Fibroblast of peridontal ligament (primary cell): ENCODE measurements around the gene NTN5.
"Not testable (repeated sequence)": the region's sequence is repeated elsewhere in the genome, so short reads cannot be mapped to it uniquely, and the experiment has no call there.

ENCODE experiments used
- DNase-seq: peaks from one replicate; pipeline ENCODE4 v3.0.0-alpha.2; 2010; ENCODE audit errors: extremely low read depth

NTN5 gene

DNA sequence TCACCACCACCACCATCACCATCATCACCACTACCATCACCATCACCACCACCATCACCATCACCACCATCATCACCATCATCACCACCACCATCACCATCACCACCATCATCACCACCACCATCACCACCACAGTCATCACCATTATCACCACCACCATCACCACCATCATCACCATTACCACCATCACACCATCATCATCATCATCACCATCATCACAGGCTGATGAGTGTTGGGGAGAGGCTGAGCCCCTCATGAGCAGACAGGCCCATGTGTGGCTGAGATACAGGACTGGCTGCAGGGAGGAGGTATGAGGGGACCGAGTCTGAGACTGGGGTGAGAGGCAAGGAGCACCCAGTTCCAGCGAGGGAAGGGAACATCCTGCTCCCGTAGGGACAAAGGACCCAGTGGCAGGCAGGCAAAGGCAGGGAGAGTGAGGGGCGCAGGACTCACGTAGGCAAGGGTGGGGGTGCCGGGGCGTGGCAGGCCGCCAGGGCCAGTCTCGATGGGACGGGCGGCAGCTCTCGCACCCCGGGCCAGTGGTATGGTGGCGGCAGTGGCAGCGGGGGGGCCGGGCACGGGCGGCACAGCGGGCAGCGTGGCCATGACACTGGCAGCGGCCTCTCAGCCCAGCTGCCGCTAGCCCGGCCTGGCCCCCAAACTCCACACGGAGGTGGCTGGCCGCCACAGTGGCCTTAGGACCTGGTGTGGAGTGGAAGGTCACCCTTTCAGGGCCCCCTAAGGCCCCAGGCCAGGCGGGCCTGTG lies 2.7 kb downstream of the NTN5 start:
- DNase-seq = no peak

DNA sequence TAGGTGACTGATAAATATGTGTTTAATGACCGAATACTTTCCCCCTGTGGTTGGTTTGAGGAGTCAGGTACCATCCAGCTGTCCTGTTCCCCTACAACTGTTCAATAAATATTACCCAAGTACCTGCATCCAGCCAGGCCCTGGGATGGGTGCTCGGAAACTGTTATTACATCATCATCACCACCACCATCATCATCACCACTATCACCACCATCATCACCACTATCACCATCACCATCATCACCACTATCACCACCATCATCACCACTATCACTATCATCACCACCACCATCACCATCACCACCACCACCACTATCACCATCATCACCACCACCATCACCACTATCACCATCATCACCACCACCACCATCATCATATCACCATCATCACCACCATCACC lies 4.1 kb downstream of the NTN5 start:
- DNase-seq = no peak

DNA sequence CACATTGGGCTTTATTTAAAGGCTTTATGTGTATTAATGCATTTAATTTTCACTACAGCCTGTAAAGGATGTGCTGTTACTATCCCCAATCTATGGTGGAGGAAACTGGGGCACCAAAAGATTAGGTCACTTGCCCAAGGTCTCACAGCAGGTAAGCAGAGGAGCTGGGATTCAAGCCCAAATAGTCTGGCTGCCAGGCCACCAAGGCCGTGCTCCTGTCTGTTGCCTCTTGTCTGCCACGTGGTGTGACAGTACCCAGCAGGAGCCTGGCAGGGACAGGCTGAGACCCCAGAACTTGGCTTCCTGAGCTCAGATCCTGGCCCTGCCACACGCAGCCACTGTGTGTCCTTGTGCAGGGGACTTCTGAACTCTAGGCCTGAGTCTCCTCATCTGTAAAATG lies 4.5 kb downstream of the NTN5 start:
- no peak for DNase-seq

GRCh38 chr19:48665786-48666185 lies 7.0 kb downstream of the NTN5 start:
- DNase-seq = no peak

GRCh38 chr19:48664476-48664875 lies 8.3 kb downstream of the NTN5 start:
- DNase-seq = no peak

GRCh38 chr19:48663667-48664066 lies 9.2 kb downstream of the NTN5 start:
- DNase-seq = no peak

DNA sequence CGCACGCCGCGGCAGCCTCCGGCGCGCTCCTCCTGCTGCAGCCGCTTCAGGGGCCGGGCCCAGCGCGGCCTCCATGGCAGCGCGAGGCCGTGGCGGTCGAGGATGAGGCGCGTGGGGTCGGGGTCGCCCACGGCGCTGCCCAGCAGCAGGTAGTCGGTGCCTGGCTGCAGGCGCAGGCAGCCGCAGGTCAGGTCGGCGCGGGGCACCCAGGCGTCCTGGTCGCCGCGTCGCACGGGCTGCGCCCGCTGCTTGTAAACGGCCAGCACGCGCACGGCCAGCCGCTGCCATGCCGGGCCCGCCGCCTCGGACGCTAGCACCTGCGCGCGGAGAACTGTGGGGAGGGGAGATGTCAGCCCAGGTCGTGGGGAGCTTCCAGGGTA lies 11.1 kb downstream of the NTN5 start:
- DNase-seq = no peak

- peak; percentile 90 for DNase-seq
These were observed 11.7 kb downstream of the NTN5 start for GRCh38 chr19:48660852-48661710.

GRCh38 chr19:48659768-48660167 lies 13.0 kb downstream of the NTN5 start:
- DNase-seq = no peak

DNA sequence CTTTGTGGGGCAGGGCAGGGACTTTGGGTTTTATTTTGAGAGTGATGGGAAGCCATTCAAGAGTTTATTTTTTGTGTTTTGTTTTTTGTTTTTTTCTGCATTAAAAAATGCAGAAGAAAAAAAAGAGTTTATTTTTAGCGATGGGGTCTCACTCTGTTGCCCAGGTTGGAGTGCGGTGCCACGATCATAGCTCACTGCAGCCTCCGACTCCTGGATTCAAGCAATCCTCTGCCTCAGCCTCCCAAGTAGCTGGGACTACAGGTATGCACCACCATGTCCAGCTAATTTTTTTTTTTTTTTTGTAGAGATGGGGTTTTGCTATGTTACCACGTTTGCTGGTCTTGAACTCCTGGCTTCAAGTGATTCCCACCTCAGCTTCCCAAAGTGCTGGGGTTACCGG lies 14.3 kb downstream of the NTN5 start:
- no peak for DNase-seq

GRCh38 chr19:48657828-48658227 lies 15.0 kb downstream of the NTN5 start:
- DNase-seq = not testable (repeated sequence)

DNA sequence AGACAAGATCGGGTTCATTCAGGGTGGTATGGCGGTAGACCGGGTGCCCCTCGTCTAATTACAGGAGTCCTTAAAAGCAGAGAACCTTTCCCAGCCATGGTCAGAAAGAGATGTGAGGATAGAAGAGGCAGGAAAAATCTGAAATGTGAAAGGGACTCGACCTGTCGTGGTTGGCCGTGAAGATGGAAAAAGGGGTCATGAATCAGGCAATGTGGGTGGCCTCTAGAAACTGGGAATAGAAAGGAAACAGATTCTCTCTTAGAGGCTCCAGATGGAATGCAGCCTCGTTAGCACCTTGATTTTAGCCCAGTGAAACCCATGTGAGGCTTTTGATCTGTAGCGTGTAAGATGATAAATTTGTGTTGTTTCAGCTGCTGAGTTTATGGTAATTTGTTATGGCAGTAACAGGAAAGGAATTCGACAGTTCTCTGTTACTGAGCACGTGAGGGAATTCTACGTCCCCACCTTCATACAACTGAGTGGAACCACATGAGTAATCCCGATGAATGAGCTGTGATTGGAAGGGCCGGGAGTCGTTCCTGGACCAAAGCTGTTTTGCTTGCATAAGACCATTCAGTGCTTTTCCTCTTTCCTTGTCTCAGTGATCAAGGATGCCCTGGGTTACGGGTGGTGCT lies 15.9 kb downstream of the NTN5 start:
- peak; percentile 89 for DNase-seq

DNA sequence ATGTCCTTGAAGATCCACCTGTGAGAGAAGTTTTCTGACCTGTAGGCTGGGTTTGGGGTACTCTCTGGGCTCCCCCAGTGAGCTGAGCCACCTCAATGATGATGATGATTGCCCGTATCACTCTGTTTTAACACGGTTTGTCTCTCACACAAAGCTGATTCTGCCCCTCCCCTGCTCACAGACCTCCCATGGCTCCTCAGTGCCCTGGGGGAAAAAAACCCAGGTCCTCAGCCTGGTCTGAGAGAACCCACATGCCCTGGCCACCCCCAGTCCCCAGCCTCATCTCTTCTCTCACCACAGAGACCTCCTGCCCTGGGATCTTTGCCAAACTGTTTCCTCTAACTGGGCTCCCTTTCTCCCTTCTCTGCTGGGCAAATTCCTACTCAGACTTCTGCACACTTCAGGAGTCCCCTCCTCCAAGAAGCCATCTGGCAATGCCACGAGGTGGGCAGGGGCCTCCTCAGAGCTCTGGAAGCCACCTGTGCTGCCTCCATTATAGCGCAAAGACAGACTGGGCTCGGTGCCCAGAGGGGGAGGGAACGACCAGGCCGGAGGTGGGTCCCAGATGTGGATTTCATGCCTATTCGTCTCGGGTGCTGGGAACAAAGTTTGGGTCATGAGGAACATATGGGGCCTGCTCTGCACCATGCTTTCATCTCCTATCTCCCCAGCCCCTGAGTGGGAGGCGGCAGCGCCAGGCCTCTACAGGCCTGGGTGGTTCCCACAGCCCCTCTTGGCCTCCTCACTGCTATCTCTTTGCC lies 18.3 kb downstream of the NTN5 start:
- DNase-seq = no peak

- DNase-seq = no peak
These were observed 21.2 kb downstream of the NTN5 start for GRCh38 chr19:48651683-48652048.

DNA sequence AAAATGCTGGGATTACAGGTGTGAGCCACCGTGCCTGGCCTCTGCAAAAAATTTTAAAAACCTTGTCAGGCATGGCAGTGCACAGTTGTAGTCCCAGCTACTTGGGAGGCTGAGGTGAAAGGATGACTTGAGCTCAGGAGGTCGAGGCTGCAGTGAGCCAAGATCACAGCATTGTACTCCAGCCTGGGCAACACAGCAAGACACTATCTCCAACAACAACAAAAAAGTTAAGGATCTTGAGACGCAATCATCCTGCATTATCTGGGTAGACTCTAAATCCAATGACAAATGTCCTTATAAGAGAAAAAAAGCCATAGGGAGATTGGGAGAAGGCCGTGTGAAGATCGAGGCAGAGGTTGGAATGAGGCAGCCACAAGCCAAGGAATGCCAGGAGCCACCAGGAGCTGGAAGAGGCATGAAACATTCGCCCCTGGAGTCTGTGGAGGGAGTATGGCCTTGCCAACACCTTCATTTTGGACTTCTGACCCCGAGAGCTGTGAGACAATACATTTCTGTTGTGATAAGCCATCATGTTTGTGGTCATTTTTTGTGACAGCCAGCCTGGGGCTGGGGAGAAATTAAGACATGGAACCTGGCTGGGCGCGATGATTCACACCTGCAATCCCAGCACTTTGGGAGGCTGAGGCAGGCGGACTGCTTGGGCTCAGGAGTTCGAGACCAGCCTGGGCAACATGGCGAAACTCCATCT lies 21.7 kb downstream of the NTN5 start:
- DNase-seq = no peak

- no peak for DNase-seq
These were observed 24.7 kb downstream of the NTN5 start for GRCh38 chr19:48648134-48648533.

DNA sequence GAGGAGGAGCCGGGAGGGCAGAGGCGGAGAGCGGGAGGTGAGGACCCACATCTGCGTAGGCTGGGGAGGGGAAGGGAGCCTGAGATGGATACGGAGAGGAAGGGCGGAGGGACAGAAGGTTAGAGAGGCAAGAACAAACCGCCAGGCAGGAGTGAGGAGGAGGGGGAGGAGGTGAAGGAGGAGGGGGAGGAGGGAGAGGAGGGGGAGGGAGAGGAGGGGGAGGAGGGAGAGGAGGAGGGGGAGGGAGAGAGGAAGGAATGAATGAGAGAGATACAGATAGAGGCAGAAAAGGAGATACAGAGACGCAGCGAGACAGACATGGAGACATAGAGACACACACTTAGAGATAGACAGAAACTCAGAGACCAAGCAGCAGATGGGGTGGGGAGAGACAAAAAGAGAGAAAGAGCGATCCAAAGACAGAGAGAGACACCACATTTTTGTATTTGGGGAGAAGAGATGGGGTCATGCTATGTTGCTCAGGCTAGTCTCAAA lies 26.0 kb downstream of the NTN5 start:
- no peak for DNase-seq

- DNase-seq = peak; percentile 63
These were observed 26.7 kb downstream of the NTN5 start, which contains the start of gene CA11 for GRCh38 chr19:48646001-48646721. Gene CA11, minus strand, starts transcription at chr19:48646187. Its CDS starts 555 bp downstream, at chr19:48645632.

DNA sequence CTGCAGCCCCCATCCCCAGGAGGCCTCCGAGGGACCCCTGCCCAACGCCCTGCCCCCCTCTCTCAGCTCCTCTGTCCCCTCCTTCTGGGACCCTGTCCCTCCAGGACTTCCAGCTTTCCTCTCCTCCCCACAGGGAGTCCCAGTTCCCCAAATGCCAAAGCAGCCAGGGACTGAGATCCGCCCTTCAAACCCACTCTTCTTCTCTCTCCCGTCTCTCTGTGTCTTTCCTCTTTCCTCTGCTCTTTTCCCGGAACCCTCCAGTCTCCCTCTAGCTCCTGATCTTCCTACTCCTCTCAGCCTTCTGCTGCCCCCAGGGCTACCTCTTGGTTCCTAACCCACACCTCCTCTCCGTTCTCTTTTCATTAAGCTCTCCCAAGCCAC lies 27.2 kb downstream of the NTN5 start:
- DNase-seq = no peak

GRCh38 chr19:48644839-48645619 lies 27.8 kb downstream of the NTN5 start:
- DNase-seq = peak; percentile 62
